ENCODE measurements around the gene GLOD5.

- TF ChIP-seq CTCF (IDR thresholded peaks at IDR 0.05 in 4 of 5, conservative IDR thresholded peaks at IDR 0.05 in 1 of 5) = no peak
- no peak for TF ChIP-seq POLR2A (IDR thresholded peaks at IDR 0.05)
These were observed 41.6 kb upstream of the GLOD5 start for GRCh38 chrX:48719958-48720357.
